Panc1 (cell line): ENCODE data around the gene ADCY9. TPM values are rescaled to one million over a fixed set of nuclear protein-coding genes. Genes with fewer than 3 reads are reported as not detected.
A peak's percentile ranks its signal among the peaks of the same experiment; 100 is the strongest.
"Not testable (repeated sequence)": the region's sequence is repeated elsewhere in the genome, so short reads cannot be mapped to it uniquely, and the experiment has no call there.

ENCODE experiments used
- ATAC-seq: fragments of 200-7000 bp; cut with Tn5 transposase; 2 replicates; pipeline ENCODE4 v1.9.1; 2020; ENCODE audit warnings: mild to moderate bottlenecking, moderate library complexity
- BruUV-seq: library from RNA; stranded (reverse); fragments of 400-500 nt; replicated peaks from 2 replicates; lab custom pipeline; 2021; lab: Mats Ljungman, UMichigan
- CTCF ChIA-PET: fragments of 300-600 bp; sonication (Branson Sonifier 250); formaldehyde crosslinking; loops from one replicate; lab custom pipeline; 2022; ENCODE audit warnings: antibody characterized with exemption; lab: Charles Lee
- POLR2A ChIA-PET: fragments of 300-600 bp; sonication (Branson Sonifier 250); formaldehyde crosslinking; loops from one replicate; lab custom pipeline; 2022; ENCODE audit warnings: antibody characterized with exemption; lab: Charles Lee
- DNase-seq: peaks from one replicate; pipeline ENCODE4 v3.0.0-alpha.2; 2010; ENCODE audit warnings: low read depth, low spot score
- H3K27ac ChIP-seq: 2 replicates; pipeline ENCODE4 v1.5.1; 2011; ENCODE audit warnings: mild to moderate bottlenecking, low read length, inconsistent platforms
- H3K27me3 ChIP-seq: fragments of 200-500 bp; sonication (Bioruptor generic); 2 replicates; pipeline ENCODE4 v1.6.0; 2014; ENCODE audit warnings: low read length, inconsistent platforms; ENCODE audit not compliant: control insufficient read depth, insufficient read depth
- H3K36me3 ChIP-seq: fragments of 200-500 bp; sonication (Bioruptor generic); 2 replicates; pipeline ENCODE4 v1.5.1; 2014; ENCODE audit warnings: inconsistent platforms, mild to moderate bottlenecking, low read length, moderate library complexity; ENCODE audit not compliant: control insufficient read depth, insufficient read depth
- H3K4me1 ChIP-seq: 2 replicates; pipeline ENCODE4 v1.5.1; 2011; ENCODE audit warnings: inconsistent platforms, mild to moderate bottlenecking, low read length, moderate library complexity; ENCODE audit not compliant: control insufficient read depth, insufficient read depth
- H3K4me3 ChIP-seq, 2 experiments: 2 replicates each; pipeline ENCODE4 v1.5.1; 2011 to 2012; ENCODE audit warnings: low read depth in 2 of 2, low read length in 2 of 2, mild to moderate bottlenecking in 2 of 2, inconsistent platforms in 1 of 2, moderate library complexity in 1 of 2
- H3K9me3 ChIP-seq: fragments of 200-500 bp; sonication (Bioruptor generic); 2 replicates; pipeline ENCODE4 v1.5.1; 2014; ENCODE audit warnings: low read depth, mild to moderate bottlenecking, inconsistent platforms, low read length, moderate library complexity; ENCODE audit not compliant: control insufficient read depth, insufficient read depth
- POLR2AphosphoS5 ChIP-seq: IDR thresholded peaks from 2 replicates; pipeline ENCODE4 v1.6.1; 2012; ENCODE audit warnings: mild to moderate bottlenecking, low read depth, low read length, moderate library complexity
- SIN3A ChIP-seq: IDR thresholded peaks from 2 replicates; pipeline ENCODE4 v1.6.1; 2012; ENCODE audit warnings: low read depth, mild to moderate bottlenecking, low read length, moderate library complexity, borderline replicate concordance; ENCODE audit not compliant: insufficient read depth
- TCF7L2 ChIP-seq: IDR thresholded peaks from 2 replicates; pipeline ENCODE4 v1.6.1; 2011; ENCODE audit warnings: mild to moderate bottlenecking, low read depth, low read length, inconsistent platforms
- in situ Hi-C: cut with HindIII; loops from 2 replicates; pipeline ENCODE4 v1.10.0; 2016; ENCODE audit warnings: low sequenced_read_pairs, low pct_unique_long_range_greater_than_20kb
- intact Hi-C: fragments of 100-400 bp; cut with micrococcal nuclease; formaldehyde crosslinking; loops from one replicate; pipeline ENCODE4 v1.10.0; 2022; ENCODE audit not compliant: unreplicated experiment
- total RNA-seq: library from RNA; stranded (reverse); gene quantifications from one replicate; pipeline ENCODE4 v1.2.1, GENCODE V29; 2021; ENCODE audit not compliant: unreplicated experiment
- TF ChIP-seq, protein P1 (sequence below), 2 experiments: IDR thresholded peaks; 2 replicates each; pipeline ENCODE4 v1.6.1; 2011 to 2012; ENCODE audit warnings: low read depth in 2 of 2, control low read depth in 1 of 2, low read length in 1 of 2, mild to moderate bottlenecking in 1 of 2, moderate library complexity in 1 of 2; ENCODE audit not compliant: insufficient read depth in 1 of 2
- TF ChIP-seq, protein P2 (sequence below): fragments of 450-650 bp; IDR thresholded peaks from 2 replicates; pipeline ENCODE4 v1.5.1; 2017; ENCODE audit warnings: mild to moderate bottlenecking

Gene ADCY9
- total RNA-seq, 1 experiment from 2014 or later, result 29.8 TPM

DNA sequence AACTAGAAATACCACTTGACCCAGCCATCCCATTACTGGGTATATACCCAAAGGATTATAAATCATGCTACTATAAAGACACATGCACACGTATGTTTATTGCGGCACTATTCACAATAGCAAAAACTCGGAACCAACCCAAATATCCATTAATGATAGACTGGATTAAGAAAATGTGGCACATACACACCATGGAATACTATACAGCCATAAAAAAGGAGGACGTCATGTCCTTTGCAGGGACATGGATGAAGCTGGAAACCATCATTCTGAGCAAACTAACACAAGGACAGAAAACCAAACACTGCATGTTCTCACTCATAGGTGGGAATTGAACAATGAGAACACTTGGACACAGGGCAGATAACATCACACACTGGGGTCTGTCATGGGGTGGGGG lies 174.1 kb downstream of the ADCY9 start:
- POLR2A ChIA-PET, H3K9me3 ChIP-seq, H3K27me3 ChIP-seq, ATAC-seq, H3K36me3 ChIP-seq, DNase-seq, H3K4me3 ChIP-seq, H3K27ac ChIP-seq, BruUV-seq, in situ Hi-C loops, intact Hi-C loops, CTCF ChIA-PET: not testable (repeated sequence)
- peaks cover 27% of the 10 kb centered on the region for H3K4me1 ChIP-seq

- ChIA-PET CTCF (interaction anchor here (0.6 kb wide), 1 partner anchor 329 kb away, joined by 3 read pairs; no protein-coding TSS in a partner anchor), POLR2A (no interaction called here)
- Histone ChIP-seq H3K4me3 (peak overlapping the region; percentile 36 to 54), H3K36me3 (no peaks in the 10 kb centered on the region), H3K4me1 (peaks cover 29% of the 10 kb centered on the region), H3K9me3 (no peaks in the 10 kb centered on the region), H3K27me3 (no peaks in the 10 kb centered on the region), H3K27ac (peak overlapping the region; percentile 65)
- peak; percentile 74 for TF ChIP-seq TCF7L2
- no peak for TF ChIP-seq POLR2AphosphoS5
- TF ChIP-seq SIN3A, result no peak
- TF ChIP-seq, protein P1, sequence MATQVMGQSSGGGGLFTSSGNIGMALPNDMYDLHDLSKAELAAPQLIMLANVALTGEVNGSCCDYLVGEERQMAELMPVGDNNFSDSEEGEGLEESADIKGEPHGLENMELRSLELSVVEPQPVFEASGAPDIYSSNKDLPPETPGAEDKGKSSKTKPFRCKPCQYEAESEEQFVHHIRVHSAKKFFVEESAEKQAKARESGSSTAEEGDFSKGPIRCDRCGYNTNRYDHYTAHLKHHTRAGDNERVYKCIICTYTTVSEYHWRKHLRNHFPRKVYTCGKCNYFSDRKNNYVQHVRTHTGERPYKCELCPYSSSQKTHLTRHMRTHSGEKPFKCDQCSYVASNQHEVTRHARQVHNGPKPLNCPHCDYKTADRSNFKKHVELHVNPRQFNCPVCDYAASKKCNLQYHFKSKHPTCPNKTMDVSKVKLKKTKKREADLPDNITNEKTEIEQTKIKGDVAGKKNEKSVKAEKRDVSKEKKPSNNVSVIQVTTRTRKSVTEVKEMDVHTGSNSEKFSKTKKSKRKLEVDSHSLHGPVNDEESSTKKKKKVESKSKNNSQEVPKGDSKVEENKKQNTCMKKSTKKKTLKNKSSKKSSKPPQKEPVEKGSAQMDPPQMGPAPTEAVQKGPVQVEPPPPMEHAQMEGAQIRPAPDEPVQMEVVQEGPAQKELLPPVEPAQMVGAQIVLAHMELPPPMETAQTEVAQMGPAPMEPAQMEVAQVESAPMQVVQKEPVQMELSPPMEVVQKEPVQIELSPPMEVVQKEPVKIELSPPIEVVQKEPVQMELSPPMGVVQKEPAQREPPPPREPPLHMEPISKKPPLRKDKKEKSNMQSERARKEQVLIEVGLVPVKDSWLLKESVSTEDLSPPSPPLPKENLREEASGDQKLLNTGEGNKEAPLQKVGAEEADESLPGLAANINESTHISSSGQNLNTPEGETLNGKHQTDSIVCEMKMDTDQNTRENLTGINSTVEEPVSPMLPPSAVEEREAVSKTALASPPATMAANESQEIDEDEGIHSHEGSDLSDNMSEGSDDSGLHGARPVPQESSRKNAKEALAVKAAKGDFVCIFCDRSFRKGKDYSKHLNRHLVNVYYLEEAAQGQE (IDR thresholded peaks at IDR 0.05; ENCODE audit: insufficient read depth in 1 of 2, low read depth in 2 of 2, low read length in 1 of 2), result no peak
- TF ChIP-seq, protein P2, sequence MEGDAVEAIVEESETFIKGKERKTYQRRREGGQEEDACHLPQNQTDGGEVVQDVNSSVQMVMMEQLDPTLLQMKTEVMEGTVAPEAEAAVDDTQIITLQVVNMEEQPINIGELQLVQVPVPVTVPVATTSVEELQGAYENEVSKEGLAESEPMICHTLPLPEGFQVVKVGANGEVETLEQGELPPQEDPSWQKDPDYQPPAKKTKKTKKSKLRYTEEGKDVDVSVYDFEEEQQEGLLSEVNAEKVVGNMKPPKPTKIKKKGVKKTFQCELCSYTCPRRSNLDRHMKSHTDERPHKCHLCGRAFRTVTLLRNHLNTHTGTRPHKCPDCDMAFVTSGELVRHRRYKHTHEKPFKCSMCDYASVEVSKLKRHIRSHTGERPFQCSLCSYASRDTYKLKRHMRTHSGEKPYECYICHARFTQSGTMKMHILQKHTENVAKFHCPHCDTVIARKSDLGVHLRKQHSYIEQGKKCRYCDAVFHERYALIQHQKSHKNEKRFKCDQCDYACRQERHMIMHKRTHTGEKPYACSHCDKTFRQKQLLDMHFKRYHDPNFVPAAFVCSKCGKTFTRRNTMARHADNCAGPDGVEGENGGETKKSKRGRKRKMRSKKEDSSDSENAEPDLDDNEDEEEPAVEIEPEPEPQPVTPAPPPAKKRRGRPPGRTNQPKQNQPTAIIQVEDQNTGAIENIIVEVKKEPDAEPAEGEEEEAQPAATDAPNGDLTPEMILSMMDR, result peak; percentile 99
- intact Hi-C loops (no loop called here), in situ Hi-C loops (no loop called here)
- BruUV-seq, result no TSS peak
- ATAC-seq, result peak; percentile 87
- no peak for DNase-seq
Measured at GRCh38 chr16:3938843-3939624, 177.2 kb downstream of the ADCY9 start.

DNA sequence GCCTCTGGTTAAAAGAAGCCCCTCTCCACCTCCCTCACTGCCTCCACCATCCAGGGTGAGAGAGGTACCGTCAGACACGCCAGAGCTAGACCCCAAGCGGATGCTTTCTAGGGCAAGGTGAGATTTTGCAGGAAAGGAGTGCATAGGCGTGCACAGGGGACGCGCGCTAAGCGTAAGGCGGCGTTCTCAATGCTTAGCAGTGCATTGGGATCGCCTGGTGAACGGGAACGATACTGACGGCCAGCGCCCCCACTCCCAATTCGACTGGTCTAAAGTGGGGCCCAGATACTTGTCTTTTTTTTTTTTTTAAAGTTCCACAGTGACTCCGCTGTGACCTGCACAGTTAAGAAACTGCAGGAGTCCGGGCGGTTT lies 177.8 kb downstream of the ADCY9 start:
- no peaks in the 10 kb centered on the region for H3K9me3 ChIP-seq
- DNase-seq (no peak), ATAC-seq (no peak)
- no peaks in the 10 kb centered on the region for H3K36me3 ChIP-seq
- intact Hi-C loops, result no loop called here
- ChIA-PET POLR2A (no interaction called here), CTCF (interaction anchor here (0.6 kb wide), 1 partner anchor 330 kb away, joined by 3 read pairs; no protein-coding TSS in a partner anchor)
- peak overlapping the region; percentile 36 to 54 for H3K4me3 ChIP-seq
- H3K4me1 ChIP-seq, result peaks cover 29% of the 10 kb centered on the region
- no peaks in the 10 kb centered on the region for H3K27me3 ChIP-seq
- TF ChIP-seq POLR2AphosphoS5 (no peak), SIN3A (no peak), TCF7L2 (no peak)
- TF ChIP-seq, protein P2, result no peak
- TF ChIP-seq, protein P1 (IDR thresholded peaks at IDR 0.05; ENCODE audit: insufficient read depth in 1 of 2, low read depth in 2 of 2, low read length in 1 of 2), result no peak
- in situ Hi-C loops, result no loop called here
- BruUV-seq, result no TSS peak
- H3K27ac ChIP-seq, result peak overlapping the region; percentile 65
